Activated CD4-positive, alpha-beta memory T cell treated with anti-CD3 and anti-CD28 coated beads, Interleukin-2, amount 10 ng/mL, durations not matched to agents 7 days and 5 days (primary cell): Measurements from ENCODE around the gene PLPPR1. TPM values are rescaled to one million over a fixed set of nuclear protein-coding genes. Genes with fewer than 3 reads are reported as not detected.
"Not testable (repeated sequence)": the region's sequence is repeated elsewhere in the genome, so short reads cannot be mapped to it uniquely, and the experiment has no call there.

Experiments
- CTCF ChIA-PET: fragments of 350-600 bp; sonication (Branson Sonifier 250); formaldehyde crosslinking; loops from one replicate; lab custom pipeline; 2021; ENCODE audit warnings: antibody characterized with exemption, inconsistent platforms; lab: Charles Lee
- POLR2A ChIA-PET: fragments of 350-600 bp; sonication (Branson Sonifier 250); formaldehyde crosslinking; loops from one replicate; lab custom pipeline; 2021; ENCODE audit warnings: antibody characterized with exemption; lab: Charles Lee
- DNase-seq: peaks from one replicate; pipeline ENCODE4 v3.0.0-alpha.2; 2020
- H3K27ac Mint-ChIP-seq: one replicate; pipeline ENCODE4 v1.8.0; 2021; ENCODE audit warnings: mild to moderate bottlenecking, mixed read lengths
- H3K27me3 Mint-ChIP-seq: one replicate; pipeline ENCODE4 v1.8.0; 2021; ENCODE audit warnings: mixed read lengths
- H3K36me3 Mint-ChIP-seq: one replicate; pipeline ENCODE4 v1.8.0; 2021; ENCODE audit warnings: low read depth, mixed read lengths
- H3K4me1 Mint-ChIP-seq: one replicate; pipeline ENCODE4 v1.8.0; 2021; ENCODE audit warnings: mixed read lengths
- H3K4me3 Mint-ChIP-seq: one replicate; pipeline ENCODE4 v1.8.0; 2021; ENCODE audit warnings: mild to moderate bottlenecking, mixed read lengths
- H3K9me3 Mint-ChIP-seq: one replicate; pipeline ENCODE4 v1.8.0; 2021; ENCODE audit warnings: mixed read lengths
- total RNA-seq, 2 experiments: library from RNA; stranded (reverse); gene quantifications; one replicate each; pipeline ENCODE4 v1.2.3, GENCODE V29; 2021

Gene PLPPR1
- total RNA-seq, 2 experiments from 2014 or later = not detected

DNA sequence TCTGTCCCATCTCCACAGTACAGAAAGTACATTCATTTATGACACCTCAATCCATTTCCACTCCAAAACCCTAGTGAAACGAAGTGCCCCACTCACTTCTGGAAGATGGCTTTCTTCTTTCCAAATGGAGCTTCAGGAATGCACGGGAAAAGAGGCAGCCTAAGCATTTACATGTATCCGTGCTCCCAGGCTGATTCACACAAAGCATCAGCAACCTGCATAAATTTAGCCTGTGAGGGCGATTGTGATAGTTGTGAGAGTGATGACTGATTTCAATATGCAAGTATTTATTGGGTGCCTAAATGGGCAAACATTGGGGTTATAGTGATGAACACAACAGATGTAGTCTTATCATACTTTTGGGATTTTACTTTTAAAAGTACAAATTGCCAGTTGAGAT, 86.6 kb downstream of the PLPPR1 start:
- Mint-ChIP-seq H3K9me3 (no peaks in the 10 kb centered on the region), H3K36me3 (no peaks in the 10 kb centered on the region), H3K4me3 (no peak overlapping the region), H3K27me3 (no peaks in the 10 kb centered on the region), H3K27ac (no peak overlapping the region), H3K4me1 (no peaks in the 10 kb centered on the region)
- POLR2A ChIA-PET = no interaction called here
- DNase-seq = no peak
- CTCF ChIA-PET = no interaction called here

DNA sequence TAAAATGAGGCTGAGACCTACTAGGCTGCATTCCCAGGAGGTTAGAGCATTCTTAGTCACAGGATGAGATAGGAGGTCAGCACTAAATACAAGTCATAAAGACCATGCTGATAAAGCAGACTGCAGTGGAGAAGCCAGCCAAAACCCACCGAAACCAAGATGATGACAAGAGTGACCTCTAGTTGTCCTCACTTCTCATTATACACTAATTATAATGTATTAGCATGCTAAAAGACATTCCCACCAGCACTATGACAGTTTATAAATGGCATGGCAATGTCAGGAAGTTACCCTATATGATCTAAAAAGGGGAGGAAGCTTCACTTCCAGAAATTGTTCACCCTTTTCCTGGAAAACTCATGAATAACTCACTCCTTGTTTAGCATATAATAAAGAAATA, 88.6 kb downstream of the PLPPR1 start:
- H3K9me3 Mint-ChIP-seq = no peaks in the 10 kb centered on the region
- POLR2A ChIA-PET = no interaction called here
- CTCF ChIA-PET = interaction anchor here (0.7 kb wide), 1 partner anchor 401 kb away, joined by 3 read pairs; no protein-coding TSS in a partner anchor
- H3K4me1 Mint-ChIP-seq = no peaks in the 10 kb centered on the region
- no peaks in the 10 kb centered on the region for H3K36me3 Mint-ChIP-seq
- H3K27me3 Mint-ChIP-seq = no peaks in the 10 kb centered on the region
- H3K27ac Mint-ChIP-seq = no peak overlapping the region
- no peak for DNase-seq
- no peak overlapping the region for H3K4me3 Mint-ChIP-seq

DNA sequence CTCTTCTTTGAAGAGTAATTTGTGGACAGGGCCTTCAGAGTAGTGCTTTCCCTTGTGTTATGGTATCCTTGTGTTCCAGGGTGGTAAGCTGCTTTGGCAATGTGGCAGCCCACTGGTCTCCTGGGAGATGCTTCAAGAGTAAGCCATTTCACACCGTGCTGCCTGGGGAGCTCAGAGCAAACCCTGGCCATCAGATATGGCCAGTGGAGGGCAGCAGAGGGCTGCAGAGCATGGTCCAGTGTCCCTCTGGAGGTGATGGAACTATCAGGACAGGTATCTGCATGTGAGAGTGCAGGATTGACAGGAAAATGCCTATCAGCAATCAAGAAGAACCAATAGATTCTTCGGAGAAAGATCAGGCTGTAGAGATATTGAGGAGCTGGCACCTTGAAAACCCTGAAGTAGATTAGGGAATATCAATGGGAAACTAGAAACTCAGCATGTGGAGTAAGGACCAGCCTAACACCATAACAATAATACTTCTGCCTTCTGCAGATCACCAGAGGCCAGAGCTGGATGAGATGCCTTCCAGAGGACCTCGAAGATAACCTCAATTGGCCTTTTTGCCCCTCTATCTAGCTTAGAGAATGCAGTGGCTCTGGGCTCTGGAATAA, 90.8 kb downstream of the PLPPR1 start:
- Mint-ChIP-seq H3K27me3 (no peaks in the 10 kb centered on the region), H3K27ac (no peak overlapping the region), H3K9me3 (no peaks in the 10 kb centered on the region), H3K4me3 (no peak overlapping the region), H3K4me1 (no peaks in the 10 kb centered on the region), H3K36me3 (no peaks in the 10 kb centered on the region)
- CTCF ChIA-PET = interaction anchor here (1.2 to 1.7 kb wide), 3 partner anchors 11 to 192 kb away, joined by 3 to 20 read pairs (median 9); no protein-coding TSS in a partner anchor
- DNase-seq = peak; percentile 29
- POLR2A ChIA-PET = no interaction called here

DNA sequence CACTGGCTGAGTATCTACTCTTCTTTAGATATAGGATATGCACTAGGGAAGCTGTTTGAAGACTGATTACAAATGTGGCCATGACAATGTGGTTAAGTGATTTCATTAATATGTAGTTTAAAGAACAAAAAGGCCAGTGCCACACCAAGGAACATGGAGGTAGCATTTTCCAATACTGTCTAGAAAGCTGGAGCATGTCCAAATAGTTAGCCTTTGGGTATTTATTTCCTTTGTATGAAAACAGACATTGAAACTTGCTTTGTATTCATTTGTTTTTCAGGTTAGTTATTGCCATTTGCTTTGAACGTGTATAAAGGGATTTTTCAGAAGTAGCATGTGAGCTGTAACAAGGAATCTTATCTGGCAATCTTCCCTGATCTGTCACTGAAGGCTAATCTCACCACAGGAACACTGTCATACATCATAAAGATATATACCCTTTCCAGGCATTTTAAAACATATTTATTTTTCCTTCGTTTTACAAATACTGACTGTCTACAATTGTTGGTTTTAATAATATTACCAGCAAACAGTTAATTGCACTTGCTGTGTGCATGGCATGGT, 93.4 kb downstream of the PLPPR1 start:
- CTCF ChIA-PET = interaction anchor here (1.4 kb wide), 1 partner anchor 11 kb away, joined by 3 read pairs; no protein-coding TSS in a partner anchor
- H3K27ac Mint-ChIP-seq = no peak overlapping the region

DNA sequence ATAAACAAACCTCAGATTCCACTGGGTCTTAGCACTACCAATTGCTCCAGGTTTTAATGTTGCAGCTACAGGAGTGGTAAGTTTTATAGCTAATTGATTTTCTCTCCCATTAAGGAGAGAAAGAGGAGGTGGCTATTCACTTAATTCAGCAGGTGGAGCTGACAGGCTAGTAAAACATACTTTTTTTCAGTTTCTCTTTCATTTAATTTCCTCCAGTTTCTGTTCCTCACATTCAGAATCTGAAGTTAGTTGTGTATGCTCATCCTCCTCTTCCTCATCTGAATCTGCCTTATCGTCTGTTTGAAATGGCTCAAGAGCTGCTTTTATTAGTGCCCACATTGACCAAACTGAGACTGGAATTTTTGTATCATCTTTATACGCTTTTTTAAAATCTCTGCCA, 98.0 kb downstream of the PLPPR1 start:
- no peak overlapping the region for H3K4me3 Mint-ChIP-seq
- H3K27ac Mint-ChIP-seq = no peak overlapping the region
- CTCF ChIA-PET = no interaction called here
- no peaks in the 10 kb centered on the region for H3K9me3 Mint-ChIP-seq
- H3K4me1 Mint-ChIP-seq = no peaks in the 10 kb centered on the region
- H3K36me3 Mint-ChIP-seq = no peaks in the 10 kb centered on the region
- POLR2A ChIA-PET = no interaction called here
- no peak for DNase-seq
- H3K27me3 Mint-ChIP-seq = no peaks in the 10 kb centered on the region

More for the DNA sequence above, 93.4 kb downstream of the PLPPR1 start:
- no peak for DNase-seq
- POLR2A ChIA-PET = no interaction called here
- Mint-ChIP-seq H3K4me1 (no peaks in the 10 kb centered on the region), H3K27me3 (no peaks in the 10 kb centered on the region), H3K9me3 (no peaks in the 10 kb centered on the region), H3K4me3 (no peak overlapping the region), H3K36me3 (no peaks in the 10 kb centered on the region)

DNA sequence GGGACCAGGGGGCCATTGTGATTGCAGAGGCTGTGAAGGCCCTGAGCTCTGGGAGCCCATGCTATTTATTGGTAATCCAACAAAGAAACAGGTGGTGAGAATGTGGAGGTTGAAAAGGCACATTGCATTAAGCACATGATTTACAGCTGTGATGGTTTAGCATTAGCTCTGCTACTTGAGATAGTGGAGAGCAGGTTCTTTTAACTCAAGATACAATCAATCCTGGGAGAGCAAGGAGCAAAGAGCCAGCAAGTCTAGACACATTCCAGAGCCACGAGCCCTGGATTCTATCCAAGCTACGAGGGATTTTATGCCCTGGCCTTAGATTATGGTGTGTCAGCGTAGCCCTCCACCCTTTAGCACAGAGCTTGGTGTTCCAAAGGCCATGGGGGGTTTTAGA, 98.8 kb downstream of the PLPPR1 start:
- H3K4me1 Mint-ChIP-seq, H3K27ac Mint-ChIP-seq, H3K9me3 Mint-ChIP-seq, H3K36me3 Mint-ChIP-seq, H3K4me3 Mint-ChIP-seq, POLR2A ChIA-PET, H3K27me3 Mint-ChIP-seq, DNase-seq: not testable (repeated sequence)
- CTCF ChIA-PET = interaction anchor here (0.6 kb wide), 1 partner anchor 111 kb away, joined by 3 read pairs; no protein-coding TSS in a partner anchor

DNA sequence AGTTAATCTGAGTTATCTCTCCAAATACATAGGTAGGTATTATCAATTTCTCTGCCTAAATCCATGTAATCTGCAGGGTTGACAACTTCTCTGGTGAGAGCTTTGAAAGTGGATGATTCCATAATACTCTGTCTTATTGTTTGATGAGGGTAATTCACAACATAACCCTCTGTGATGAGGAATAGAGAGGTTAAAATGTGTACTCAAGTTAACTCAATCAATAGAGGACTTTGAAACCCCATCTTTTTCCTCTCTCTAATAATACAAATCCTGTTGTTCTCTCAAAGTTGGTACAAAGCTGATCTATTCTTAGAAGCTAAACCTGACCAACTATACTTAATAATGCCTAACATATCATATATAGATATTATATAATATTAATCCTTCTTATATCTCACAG, 100.1 kb downstream of the PLPPR1 start:
- H3K27me3 Mint-ChIP-seq = no peaks in the 10 kb centered on the region
- POLR2A ChIA-PET = no interaction called here

DNA sequence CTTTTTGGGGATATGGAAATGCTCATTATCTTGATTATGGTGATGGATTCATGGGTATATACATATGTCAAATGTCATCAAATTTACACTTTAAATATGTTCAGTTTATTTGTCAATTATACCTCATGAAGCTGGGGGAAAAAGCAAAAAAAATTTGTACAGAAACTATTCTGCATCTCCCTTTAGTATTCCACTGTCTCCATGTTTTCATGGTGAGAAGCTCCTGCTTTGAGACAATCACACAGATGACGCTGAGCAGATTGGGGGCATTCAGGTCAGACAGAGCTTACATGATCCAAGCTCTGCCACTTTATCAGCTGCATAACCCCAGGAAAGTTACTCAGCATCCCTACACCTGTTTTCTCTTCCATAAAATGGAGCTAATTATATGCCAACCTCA, 101.5 kb downstream of the PLPPR1 start:
- DNase-seq = no peak
- Mint-ChIP-seq H3K9me3 (no peaks in the 10 kb centered on the region), H3K4me1 (no peaks in the 10 kb centered on the region), H3K27me3 (no peaks in the 10 kb centered on the region), H3K4me3 (no peak overlapping the region), H3K36me3 (no peaks in the 10 kb centered on the region), H3K27ac (no peak overlapping the region)
- CTCF ChIA-PET = interaction anchor here (2.3 kb wide), 1 partner anchor 11 kb away, joined by 9 read pairs; no protein-coding TSS in a partner anchor
- POLR2A ChIA-PET = no interaction called here

More for the DNA sequence above, 100.1 kb downstream of the PLPPR1 start:
- Mint-ChIP-seq H3K27ac (no peak overlapping the region), H3K4me3 (no peak overlapping the region), H3K9me3 (no peaks in the 10 kb centered on the region), H3K36me3 (no peaks in the 10 kb centered on the region), H3K4me1 (no peaks in the 10 kb centered on the region)
- no peak for DNase-seq
- CTCF ChIA-PET = no interaction called here

DNA sequence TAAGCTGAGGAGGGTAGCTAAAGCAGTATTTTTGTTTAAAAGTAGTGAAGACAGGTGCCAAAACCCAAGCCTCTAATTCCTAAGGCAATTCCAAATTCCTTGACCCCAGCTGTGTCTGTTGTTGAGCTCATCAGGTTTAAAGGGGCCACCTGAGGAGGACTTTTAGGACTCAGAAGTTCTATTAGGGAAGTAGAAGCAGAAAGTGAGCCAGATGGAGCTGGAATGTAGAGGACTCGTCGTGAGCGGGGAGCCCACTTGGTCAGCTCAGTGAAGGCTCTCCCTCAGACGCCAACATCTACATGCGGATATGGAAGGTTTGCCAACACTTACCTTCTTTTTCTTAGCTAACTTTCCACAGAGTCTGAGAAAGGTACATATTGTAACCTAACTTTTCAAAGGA, 102.8 kb downstream of the PLPPR1 start:
- H3K4me3 Mint-ChIP-seq = no peak overlapping the region
- no peaks in the 10 kb centered on the region for H3K9me3 Mint-ChIP-seq
- POLR2A ChIA-PET = no interaction called here
- no peak overlapping the region for H3K27ac Mint-ChIP-seq
- H3K36me3 Mint-ChIP-seq = no peaks in the 10 kb centered on the region
- no peak for DNase-seq
- no peaks in the 10 kb centered on the region for H3K27me3 Mint-ChIP-seq
- CTCF ChIA-PET = interaction anchor here (2.3 kb wide), 1 partner anchor 12 kb away, joined by 9 read pairs; no protein-coding TSS in a partner anchor
- no peaks in the 10 kb centered on the region for H3K4me1 Mint-ChIP-seq

DNA sequence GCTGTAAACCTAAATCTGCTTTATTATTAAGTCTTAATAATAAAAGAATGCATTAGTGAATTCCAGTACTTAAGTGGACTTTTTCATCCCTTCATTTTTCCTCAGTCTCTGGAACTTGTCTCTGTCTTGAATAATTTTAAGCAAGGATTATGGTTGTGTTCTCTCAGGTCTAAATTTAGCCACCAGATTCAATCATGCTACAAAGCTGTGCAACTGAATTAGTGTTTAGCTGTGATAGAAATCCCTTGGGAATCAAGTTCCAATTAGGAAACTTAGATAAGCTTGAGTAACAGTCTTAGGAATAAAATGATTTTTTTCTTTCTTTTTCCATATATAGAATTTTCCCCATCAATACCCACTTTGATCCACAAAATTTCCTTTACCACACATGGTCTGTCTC, 104.3 kb downstream of the PLPPR1 start:
- Mint-ChIP-seq H3K9me3 (no peaks in the 10 kb centered on the region), H3K4me1 (no peaks in the 10 kb centered on the region), H3K27ac (no peak overlapping the region), H3K36me3 (no peaks in the 10 kb centered on the region), H3K27me3 (no peaks in the 10 kb centered on the region), H3K4me3 (no peak overlapping the region)
- CTCF ChIA-PET = interaction anchor here (0.9 kb wide), 1 partner anchor 10 kb away, joined by 3 read pairs; no protein-coding TSS in a partner anchor
- DNase-seq = no peak
- POLR2A ChIA-PET = no interaction called here

DNA sequence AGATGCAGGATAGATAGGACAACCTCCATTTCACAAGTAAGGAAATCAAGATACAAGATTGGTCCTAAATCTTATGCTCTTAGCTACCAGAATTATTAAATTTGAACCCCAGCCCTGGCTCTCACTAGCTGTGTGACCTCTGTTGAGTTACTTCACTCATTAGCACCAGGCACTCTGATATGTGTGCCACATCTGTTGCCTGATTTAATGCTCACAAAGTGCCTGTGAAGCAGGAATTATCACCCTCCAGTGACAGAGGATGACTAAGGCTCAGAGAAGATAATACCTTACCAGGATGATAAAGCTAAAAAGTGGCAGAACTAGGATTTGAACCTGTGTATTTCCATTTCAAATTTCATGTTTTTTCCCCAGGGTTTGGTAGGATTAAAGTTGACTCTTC, 110.0 kb downstream of the PLPPR1 start:
- POLR2A ChIA-PET = no interaction called here
- Mint-ChIP-seq H3K4me1 (no peaks in the 10 kb centered on the region), H3K27me3 (no peaks in the 10 kb centered on the region), H3K27ac (no peak overlapping the region), H3K9me3 (no peaks in the 10 kb centered on the region), H3K36me3 (no peaks in the 10 kb centered on the region), H3K4me3 (no peak overlapping the region)
- DNase-seq = no peak
- CTCF ChIA-PET = no interaction called here

DNA sequence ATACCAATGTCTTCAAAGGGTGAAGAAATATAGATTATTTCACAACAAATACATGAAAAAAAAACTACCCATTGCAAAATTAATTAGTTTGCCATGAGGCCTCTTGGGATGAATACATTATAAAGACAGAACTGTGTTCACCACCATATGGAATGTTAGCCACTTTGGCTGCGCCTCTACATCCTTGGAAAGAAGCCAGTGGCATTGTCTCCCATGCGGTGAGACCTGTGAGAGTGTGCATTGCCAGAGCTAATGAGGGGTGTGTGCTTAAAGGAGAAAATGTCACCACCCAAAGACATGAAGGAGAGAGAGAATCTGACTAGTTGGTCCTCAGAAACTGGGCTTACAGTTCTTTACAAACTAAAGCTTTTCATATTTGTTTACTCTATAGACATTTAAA, 110.6 kb downstream of the PLPPR1 start:
- H3K27ac Mint-ChIP-seq = no peak overlapping the region
- H3K27me3 Mint-ChIP-seq = no peaks in the 10 kb centered on the region
- H3K9me3 Mint-ChIP-seq = no peaks in the 10 kb centered on the region
- CTCF ChIA-PET = no interaction called here
- DNase-seq = no peak
- POLR2A ChIA-PET = no interaction called here
- no peaks in the 10 kb centered on the region for H3K36me3 Mint-ChIP-seq
- H3K4me1 Mint-ChIP-seq = no peaks in the 10 kb centered on the region
- H3K4me3 Mint-ChIP-seq = no peak overlapping the region

DNA sequence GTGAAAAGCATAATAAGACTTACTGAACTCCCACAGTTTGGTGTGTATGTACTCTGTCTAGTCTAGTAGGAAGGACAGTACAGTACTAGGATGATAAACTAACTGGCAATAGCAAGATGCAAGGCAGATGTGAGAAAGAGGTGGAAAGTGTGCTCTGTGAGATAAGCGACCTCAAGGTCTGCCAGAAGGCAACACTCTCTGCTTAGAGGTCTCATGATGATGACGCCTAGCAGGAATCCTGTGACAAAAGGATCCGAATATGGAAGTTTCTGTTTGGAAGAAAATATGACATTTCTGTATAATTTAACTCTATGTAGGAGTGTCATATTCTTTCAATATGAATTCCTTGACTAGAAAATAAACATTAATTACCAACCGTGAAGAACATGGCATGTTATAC, 112.2 kb downstream of the PLPPR1 start:
- Mint-ChIP-seq H3K4me1 (no peaks in the 10 kb centered on the region), H3K9me3 (no peaks in the 10 kb centered on the region), H3K27ac (no peak overlapping the region), H3K27me3 (no peaks in the 10 kb centered on the region), H3K4me3 (no peak overlapping the region), H3K36me3 (no peaks in the 10 kb centered on the region)
- CTCF ChIA-PET = no interaction called here
- POLR2A ChIA-PET = no interaction called here
- DNase-seq = no peak

DNA sequence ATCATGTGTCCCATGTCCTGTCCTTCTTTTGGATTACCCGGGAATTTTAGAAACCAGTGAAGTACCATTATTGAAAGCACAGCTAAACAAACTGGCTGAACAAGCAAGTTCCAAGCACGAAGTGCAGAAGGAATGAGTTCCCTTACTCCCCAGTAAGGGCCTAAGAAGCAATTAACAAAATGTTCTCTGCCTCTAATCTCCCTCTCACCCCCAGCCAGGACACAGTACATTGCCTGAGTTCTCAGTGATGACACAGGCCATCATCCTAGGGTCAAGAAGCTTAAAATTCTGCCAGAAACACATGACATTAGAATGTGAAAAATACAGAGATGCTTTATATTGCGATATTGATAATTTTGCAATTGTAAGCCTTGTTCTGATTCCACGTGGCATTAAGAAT, 118.0 kb downstream of the PLPPR1 start:
- no peaks in the 10 kb centered on the region for H3K9me3 Mint-ChIP-seq
- H3K4me1 Mint-ChIP-seq = no peaks in the 10 kb centered on the region
- H3K27ac Mint-ChIP-seq = no peak overlapping the region
- CTCF ChIA-PET = no interaction called here
- POLR2A ChIA-PET = no interaction called here
- H3K4me3 Mint-ChIP-seq = no peak overlapping the region
- no peak for DNase-seq
- no peaks in the 10 kb centered on the region for H3K36me3 Mint-ChIP-seq
- H3K27me3 Mint-ChIP-seq = no peaks in the 10 kb centered on the region
